Measurements from ENCODE around the gene AK5.

The AK5 gene, protein sequence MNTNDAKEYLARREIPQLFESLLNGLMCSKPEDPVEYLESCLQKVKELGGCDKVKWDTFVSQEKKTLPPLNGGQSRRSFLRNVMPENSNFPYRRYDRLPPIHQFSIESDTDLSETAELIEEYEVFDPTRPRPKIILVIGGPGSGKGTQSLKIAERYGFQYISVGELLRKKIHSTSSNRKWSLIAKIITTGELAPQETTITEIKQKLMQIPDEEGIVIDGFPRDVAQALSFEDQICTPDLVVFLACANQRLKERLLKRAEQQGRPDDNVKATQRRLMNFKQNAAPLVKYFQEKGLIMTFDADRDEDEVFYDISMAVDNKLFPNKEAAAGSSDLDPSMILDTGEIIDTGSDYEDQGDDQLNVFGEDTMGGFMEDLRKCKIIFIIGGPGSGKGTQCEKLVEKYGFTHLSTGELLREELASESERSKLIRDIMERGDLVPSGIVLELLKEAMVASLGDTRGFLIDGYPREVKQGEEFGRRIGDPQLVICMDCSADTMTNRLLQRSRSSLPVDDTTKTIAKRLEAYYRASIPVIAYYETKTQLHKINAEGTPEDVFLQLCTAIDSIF

DNA sequence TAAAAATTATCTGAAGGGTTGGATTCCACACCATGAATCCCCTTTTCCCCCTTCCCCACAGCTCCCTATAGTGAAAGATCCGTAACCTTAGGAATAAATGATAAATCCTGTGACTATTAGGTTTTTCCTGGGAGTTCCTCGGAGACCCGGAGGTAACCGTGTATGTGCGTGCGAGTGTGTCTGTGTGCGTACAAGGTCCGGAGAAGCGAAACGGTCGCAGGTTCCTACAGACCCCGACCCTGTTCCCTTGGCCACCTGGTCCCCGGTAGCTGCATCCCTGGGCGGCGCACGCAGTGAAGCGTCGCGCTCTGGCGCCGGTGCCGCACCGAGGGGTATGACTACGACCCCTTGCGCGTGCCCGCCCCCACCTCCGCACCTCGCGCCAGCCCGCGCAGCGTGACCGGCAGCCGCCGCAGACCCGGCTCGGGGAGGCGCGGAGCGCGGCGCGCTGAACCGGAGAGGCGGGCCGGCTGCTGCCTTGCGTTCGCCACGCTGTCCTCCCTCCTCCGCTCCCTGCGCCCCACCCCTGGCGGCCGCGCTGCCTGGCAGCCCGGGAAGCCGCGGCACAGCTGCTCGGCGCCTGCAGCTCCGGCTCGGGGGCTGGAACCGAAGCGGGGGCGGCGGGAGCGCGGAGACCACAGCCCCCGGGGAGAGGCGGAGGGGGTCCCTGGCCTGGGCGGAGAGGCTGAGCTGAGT is at the start of gene AK5:
Gene AK5, plus strand, starts transcription at position 529 of the 696 bp plus-strand sequence. CDS start 295 bp downstream, outside the sequence.
- peak; percentile 52 to 54 for DNase-seq

DNA sequence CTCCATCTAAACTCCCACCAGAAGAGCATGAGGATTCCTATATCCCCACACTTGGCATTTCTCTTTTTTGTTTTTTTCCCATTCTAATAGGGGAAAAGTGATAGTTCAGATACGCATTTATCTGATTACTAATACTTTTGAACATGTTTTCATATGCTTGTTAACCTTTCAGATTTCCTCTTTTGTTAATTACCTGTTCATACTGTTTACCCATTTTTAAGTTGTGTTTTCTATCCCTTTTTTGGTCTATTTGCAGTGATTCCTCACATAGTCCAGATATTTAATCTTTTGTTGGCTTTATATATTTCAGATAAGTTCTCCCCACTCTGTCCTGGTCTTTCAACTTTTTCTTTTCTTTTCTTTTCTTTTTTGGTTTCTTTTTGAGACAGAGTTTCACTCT is 49.0 kb upstream of the AK5 start:
- no peak for DNase-seq

DNA sequence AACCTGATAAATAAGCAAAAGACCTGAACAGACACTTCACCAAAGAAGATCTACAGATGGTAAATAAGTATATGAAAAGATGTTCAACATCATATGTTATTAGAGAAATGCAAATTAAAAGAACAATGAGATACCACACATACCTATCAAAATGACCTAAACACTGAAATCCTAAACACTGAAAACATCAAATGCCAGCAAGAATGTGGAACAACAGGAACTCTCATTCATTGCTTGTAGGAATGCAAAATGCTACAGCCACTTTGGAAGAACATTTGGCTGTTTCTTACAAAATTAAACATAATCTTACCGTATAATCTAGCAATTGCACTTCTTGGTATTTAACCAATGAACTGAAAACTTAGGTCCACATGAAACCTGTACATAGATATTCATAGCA is 47.7 kb upstream of the AK5 start:
- DNase-seq: no peak

DNA sequence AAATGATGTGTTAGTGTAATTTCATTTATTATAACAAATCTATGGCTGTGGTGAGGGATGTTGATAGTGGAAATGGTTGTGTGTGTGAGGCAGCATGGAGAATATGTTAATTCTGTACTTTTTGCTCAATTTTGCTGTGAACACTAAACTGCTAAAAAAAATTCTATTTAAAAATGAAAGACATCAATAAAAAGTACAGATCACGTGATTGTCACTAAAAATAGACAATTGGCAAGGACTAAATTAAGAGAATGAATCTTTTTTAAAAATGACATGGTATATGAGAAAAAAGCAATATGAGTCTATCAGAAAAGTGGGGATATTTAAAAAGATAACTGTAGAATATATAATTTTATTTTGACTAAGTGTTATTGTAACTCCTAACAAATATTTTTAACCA is 46.9 kb upstream of the AK5 start:
- no peak for DNase-seq

DNA sequence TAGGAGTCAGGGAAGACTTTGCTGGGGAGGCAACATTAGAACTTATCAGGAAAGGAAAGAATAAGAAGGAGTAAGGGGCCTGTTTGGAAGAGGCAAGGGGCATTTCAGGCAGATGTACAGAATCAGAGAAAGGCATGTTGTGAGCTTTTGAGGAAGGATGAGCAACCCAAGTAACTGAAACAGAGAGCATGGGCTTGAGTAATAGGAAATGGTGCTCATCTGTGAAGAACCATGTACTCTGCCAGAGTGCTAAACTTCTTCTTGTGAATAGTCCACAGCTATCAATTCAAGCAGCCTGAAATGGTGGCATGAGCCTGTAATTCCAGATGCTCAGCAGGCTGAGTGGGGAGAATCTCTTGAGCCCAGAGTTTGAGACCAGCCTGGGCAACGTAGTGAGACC is 43.4 kb upstream of the AK5 start:
- DNase-seq: no peak

DNA sequence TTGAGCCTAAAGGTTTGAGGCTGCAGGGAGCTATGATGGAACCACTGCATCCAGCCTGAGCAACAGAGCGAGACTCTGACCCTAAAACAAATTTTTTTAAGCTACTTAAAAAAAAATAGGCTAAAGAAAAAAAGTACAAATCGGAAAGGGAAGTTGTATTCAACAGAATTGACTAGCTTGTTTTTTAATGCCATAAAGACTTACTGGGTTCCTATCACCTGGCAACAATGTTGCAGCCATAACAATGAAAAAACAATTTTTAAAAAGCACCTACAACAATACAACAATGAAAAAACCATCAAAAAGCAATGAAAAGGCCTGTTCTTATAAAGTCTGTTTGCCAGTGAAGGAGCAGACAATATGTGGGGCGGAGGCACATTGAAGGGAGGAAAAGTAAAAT is 42.5 kb upstream of the AK5 start:
- DNase-seq: no peak

DNA sequence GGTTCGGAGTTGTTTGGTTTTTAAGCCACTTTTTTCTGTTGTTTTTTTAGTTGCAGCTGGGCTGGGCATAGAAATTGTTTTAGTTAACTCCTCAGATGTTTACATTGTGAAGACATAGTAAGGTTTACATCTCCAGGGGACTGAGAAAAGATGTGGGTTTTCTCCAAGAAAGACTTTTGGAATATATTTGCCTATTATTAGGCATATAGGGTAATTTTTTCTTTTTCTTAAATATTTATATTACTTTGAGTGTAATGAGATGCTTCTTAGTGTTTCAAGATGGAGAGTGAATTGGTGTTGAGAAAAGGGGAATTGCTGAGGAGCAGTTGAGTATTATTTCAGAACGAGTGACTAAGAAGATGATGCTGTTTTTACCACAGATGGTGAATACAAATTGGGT is 36.0 kb upstream of the AK5 start:
- no peak for DNase-seq

DNA sequence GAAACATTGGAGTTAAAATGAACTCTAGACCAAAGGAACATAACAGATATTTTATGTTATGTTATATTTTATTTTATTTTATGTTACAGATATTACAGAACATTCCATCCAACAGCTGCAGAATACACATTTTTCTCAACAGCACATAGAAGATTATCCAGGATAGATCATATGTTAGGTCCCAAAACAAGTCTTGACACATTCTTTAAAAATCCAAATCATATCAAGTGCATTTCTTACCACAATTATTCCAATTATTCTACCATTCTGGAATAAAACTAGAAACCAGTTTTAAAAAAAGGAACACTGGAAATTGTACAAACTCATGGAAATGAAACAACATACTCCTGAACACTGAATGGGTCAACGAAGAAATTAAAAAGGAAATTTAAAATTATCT is 31.7 kb upstream of the AK5 start:
- no peak for DNase-seq

DNA sequence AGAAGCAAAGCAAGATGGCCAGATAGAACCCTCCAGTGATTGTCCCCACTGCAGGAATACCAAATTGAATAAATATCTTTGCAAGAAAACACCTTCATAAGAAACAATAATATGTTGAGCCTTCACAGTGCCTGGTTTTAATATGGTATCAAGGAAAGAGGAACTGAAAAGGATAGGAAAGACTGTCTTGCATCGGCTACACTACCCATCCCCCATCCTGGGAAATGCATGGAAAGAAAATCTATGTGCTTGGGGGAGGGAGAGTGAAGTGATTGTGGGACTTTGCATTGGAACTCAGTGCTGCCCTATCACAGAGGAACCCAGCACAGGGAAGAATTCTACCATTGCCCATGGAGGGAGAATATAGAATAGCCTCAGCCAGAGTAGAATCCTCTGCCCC is 28.6 kb upstream of the AK5 start:
- DNase-seq: no peak

DNA sequence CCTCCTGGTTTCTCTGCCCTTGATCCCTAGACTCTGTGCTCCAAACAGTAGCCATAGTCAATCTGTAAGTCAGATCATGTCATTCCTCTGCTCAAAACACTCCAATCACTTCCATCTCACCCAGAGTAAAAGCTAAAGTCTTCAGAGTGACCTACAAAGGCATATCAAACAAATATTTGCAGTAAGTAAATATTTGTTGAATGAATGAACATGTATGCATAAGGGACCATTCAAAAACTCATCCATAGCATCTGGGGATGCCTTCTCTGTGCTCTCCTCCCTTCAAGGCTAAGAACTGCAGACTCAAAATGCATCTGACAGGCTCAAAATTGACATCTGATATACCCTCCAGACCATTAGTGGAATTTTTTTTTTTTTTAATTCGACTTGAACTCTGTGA is 18.1 kb upstream of the AK5 start:
- no peak for DNase-seq

DNA sequence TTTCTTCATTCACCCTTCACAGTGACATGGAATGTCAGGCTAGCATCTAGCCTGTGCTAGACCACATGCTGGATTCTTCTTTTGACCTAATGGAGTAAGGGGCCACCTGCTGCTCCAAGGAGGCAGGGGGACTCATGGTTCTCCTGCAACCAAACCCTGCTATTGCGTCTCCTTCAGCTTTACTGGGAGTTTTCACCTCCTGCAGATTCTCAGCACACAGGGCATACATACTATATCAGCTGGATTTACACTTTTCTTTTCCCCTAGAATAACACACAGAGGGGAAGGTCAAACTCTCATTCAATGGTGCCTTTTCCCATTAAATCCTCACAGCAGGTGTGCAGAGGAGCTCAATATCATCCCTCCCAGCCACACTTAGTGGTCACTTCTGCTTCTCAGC is 16.6 kb upstream of the AK5 start:
- no peak for DNase-seq

DNA sequence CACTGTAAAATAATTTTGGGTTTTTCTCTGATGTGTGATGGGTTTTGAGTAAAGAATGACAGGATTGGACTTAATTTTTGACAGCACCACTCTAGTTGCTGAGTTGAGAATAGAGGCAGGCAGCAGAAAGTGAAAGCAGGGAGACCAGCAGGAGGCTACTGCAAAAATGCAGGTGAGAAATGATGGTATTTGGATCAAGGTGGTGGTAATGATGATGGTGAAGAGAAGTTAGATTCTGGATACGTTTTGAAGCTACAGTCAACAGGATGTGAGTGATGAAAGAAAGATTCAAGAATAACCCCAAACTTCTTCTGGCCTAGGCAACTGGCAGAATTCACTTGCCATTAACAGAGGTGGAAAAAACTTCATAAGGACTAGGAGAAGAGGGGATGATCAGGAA is 14.8 kb upstream of the AK5 start:
- no peak for DNase-seq

DNA sequence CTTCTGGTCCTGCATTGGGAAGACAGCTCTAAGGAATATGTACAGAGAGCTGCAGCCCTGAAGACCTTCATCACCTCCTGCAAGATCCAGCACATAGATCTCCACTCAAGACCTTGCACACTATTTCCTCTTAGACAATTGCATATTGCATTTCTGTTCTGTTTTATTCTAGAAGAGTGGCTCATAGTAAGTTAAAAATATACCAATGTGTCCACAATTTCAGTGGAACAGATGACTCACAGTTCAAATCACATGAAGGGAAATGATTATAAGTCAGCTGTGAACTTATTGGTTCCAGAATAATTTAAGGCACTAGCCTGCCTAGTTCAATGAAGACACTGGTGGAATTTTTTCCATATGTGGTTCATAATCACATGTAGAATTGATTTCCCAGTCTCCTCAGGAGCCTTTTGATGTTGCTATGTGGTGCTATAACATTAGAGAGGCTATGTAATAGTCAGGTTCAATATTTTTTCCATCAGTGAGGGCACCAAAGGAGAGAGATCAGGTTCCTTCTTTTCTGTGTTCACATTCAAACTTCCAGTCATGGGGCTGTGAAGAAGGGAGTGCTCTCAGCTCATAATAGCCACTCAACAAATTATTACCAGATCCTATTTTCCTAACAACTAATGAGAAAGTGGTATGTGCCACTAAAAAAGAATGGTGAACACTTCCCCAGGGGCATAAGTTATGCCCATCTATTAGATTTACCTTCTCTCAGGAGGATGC is 9.8 kb upstream of the AK5 start:
- no peak for DNase-seq

DNA sequence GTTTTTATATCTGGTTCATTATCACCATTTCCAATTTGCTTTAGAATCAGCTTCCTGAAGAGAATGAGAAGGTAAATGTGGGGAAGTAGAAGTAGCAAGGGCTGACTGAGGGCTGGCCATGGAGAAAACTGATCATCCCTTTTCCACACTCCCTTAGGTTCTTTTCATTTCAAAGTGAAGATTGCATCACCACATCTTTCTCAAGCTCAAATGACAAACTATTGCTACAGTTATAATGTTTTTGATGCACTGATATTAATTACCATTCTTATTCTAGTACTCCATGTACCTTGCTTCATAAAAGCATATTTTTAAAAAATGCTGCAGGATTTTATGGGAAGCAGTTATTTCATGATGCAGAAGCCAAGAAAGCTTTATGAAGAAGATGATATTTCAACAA is 7.9 kb upstream of the AK5 start:
- DNase-seq: no peak

DNA sequence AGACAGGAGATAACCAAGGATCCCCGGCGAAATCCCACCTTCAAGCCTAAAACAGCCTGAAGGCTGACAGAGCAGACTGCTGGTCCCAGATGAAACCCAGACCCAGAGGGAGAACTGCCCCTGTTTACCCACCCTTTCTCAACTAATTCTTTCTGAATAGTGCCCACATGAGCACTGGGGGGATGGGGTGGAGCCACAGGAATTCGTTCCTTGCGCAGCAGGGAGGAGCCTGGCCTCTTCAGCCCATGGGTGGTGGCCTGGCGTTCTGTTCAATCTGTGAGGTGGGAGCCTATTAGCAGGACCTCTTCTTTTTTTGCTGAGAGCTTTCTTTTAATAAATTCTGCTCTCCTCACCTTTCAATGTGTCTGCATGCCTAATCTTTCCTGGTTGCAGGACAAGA is 6.6 kb upstream of the AK5 start:
- no peak for DNase-seq

DNA sequence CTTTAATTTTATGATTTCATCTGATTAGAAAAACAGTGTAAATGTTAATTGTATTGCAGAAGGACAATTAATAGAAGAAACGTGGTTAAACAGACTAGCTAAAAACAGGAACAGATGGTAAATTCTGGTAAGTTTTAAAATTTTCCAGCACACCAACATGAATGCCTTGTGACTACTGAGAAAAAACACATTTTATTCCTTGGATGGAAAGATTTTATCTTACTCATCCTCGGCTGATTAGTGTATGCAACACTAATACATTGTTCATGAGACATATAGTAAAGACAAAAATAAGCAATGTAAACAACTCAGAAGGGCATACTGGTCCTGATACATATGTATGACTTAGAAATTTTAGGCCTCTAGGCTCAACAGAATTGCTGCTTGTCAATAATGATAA is 4.9 kb upstream of the AK5 start:
- no peak for DNase-seq

DNA sequence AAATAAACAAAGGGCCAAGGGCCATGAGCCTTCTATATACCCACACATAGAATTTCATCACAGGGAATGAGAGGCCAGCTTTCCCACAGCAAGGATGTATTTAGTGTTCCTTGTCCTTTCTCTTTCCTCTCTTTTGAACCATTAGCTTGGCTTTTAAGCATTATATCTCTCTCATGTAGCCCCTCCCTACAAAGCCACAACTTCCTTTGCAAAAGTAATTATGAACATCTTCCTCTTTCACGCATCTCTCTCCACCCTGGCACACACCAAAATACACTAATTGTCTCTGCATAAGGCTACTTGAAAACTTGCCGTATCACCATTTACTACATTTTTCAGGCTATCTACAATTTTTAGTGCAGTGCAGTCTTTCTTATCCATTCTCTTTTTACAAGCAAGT is 1.9 kb upstream of the AK5 start:
- DNase-seq: no peak

DNA sequence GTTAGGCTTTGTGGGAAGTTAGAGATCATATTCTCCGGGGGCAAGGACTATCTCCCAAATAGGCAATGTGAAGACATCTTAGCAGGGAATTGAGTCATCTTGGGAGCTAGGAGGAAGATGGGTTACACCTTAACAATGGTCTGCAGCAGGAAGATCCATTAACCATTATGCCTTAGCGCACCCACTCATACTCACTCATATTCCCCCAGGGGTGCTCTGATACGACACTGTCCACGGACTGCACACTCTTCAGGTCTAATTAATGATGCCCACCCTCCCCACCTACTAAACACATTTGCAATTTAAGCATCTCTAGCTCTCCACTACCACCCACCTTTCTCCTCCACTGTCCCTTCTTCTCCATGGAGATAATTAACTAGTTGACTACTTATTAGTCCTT is 857 bp upstream of the AK5 start:
- no peak for DNase-seq

DNA sequence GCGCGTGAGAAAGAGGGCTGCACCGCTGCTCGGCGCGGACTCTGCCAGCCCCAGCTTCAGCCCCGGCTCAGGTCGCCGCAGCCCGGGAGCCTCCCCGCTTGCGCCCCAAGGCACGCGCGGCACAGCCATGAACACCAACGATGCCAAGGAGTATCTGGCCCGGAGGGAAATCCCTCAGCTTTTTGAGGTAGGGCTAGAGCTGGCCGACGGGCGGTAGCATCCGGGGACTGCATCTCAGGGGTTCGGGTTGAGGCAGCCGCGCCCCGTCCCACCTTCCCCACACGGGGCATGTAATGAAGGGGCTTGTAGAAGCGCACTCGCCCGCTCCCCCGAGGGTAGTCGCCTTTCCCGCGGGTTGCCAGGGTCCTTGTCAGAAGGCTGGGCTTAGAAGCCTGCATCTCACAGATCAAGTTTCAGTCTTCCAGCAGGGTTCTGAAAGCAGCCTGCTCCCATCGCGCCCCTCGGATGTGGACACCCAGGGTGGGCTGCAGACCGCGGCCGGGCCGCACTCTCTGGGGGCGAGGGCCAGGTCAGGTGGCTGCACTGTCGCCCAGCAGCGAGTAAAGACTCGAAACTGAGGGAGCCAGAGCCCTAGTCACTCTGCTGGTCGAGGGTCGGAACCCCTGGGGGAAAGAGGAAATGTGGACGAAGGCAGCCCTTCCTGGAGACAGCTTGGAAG is 507 bp downstream of the AK5 start:
- DNase-seq: peak; percentile 47 to 51

DNA sequence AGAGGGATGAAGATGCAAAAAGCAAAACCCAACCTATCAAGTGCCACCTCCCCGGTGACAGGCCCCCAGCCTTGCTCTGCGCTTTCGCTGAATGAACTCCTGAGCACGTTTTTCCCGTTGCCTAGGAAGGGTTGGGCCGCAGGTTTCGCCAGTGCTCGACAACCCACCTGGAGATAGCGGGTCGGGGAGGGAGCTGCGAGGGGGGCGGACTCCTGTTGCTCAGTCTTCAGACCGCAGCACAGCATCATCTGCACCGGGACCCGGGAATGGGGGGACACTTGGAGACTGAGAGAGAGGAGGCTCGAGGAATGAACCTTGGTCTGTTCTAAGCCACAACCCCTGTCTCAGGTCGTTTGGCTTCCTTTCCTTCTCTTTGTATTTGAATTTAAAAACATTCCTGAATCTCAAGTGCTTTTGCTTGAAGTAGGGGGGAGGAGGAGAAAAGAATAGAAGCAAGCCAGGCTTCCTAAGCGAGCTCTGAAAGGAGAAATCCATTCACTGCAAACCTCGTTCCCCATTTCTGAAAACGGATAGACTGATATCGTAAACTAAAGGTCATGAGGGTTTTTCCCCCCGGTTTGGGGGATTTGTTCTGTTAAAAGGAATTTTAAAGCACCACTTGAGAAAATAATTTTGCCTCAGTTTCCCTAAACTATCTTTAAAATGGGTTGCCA is 1.2 kb downstream of the AK5 start:
- DNase-seq: peak; percentile 25 to 34

DNA sequence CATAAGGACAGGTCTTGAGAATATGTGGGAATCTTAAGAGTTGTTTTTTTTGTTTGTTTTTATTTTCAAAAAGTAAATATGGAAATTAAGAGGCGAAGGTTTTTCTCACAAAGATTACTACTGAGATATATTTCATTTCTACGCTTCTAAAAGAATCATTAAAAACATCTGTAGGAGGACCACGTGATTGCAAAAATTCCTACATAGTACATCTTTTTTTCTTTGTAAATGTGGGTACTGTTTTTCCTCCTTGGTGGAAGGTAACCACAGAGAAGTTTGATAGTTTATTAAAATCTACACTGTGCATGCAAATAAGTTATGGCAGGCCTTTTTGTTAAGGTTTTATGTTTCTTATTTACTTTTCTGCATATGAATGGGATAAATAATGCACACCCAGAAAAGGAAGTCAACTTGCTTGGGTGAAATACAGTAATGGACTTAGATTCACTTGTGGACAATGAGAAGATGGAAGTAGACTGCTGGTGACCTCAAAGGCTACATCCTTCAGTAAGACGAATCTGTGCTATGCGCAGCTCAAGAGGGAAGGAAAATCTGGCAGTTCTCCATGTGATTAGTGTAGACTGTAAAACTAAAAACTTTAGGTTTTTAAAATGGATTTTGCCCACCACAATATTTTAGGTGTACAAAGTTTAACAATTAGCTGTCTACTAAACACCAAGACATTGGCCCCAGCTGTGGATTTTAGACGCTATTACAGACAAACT is 2.0 kb downstream of the AK5 start:
- DNase-seq: no peak

DNA sequence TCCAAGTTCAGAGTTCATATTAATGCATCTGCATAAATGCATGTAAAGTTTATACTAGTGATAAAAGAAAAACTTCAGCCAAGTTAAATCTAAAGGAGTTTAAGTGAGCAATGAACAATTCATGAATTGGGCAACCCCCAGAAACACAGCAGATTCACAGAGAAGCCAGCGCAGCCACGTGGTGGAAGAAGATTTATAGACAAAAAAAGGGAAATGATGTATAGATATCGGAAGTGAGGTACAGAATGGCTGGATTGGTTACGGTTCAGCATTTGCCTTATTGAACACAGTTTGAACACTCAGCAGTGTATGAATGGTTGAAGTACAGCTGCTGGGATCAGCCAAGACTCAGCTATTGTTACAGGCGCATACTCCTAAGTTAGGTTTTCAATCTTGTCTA is 5.7 kb downstream of the AK5 start:
- no peak for DNase-seq
